HepG2 (cell line): ENCODE measurements around the gene IP6K3. TPM values are rescaled to one million over a fixed set of nuclear protein-coding genes. Genes with fewer than 3 reads are reported as not detected.

Experiments used
- ATAC-seq: fragments of 200-7000 bp; cut with Tn5 transposase; 3 replicates; pipeline ENCODE4 v1.9.1; 2020; ENCODE audit warnings: mild to moderate bottlenecking, moderate library complexity
- BruUV-seq: library from RNA; stranded (reverse); fragments of 400-500 nt; replicated peaks from 2 replicates; lab custom pipeline; 2021; lab: Mats Ljungman, UMichigan
- CTCF ChIA-PET: fragments of 300-600 bp; formaldehyde crosslinking; extraction: SDS; loops from one replicate; lab custom pipeline; 2021; ENCODE audit warnings: low total read pairs, inconsistent platforms, low intra/inter-chr PET ratio; lab: Yijun Ruan, JAX
- POLR2A ChIA-PET: fragments of 350-600 bp; sonication (Branson Sonifier 250); formaldehyde crosslinking; loops from one replicate; lab custom pipeline; 2020; ENCODE audit warnings: antibody characterized with exemption, inconsistent platforms; lab: Yijun Ruan, JAX
- DNase-seq: peaks from one replicate; pipeline ENCODE4 v3.0.0-alpha.2; 2015; ENCODE audit warnings: low spot score
- FAIRE-seq: peaks from 3 replicates; lab custom pipeline; 2011; peaks lifted over from hg19 to GRCh38; lab: Jason Lieb, UNC
- H2AFZ ChIP-seq: one replicate; pipeline ENCODE4 v1.6.1; 2011; ENCODE audit warnings: low read length, inconsistent platforms
- H3K27ac ChIP-seq: fragments of 300-600 bp; 3 replicates; pipeline ENCODE4 v1.8.0; 2011; ENCODE audit warnings: mixed run types, mild to moderate bottlenecking, mixed read lengths, low read length, inconsistent platforms; ENCODE audit not compliant: insufficient read depth; ENCODE audit errors: extremely low read length
- H3K27me3 ChIP-seq, 2 experiments: fragments of 200-600 bp in 1 of 2; 2 replicates in 1 of 2; 3 replicates in 1 of 2; pipeline versions ENCODE4 v1.6.0 to v1.8.0; 2011; ENCODE audit warnings: low read length in 2 of 2, mild to moderate bottlenecking in 2 of 2, moderate library complexity in 2 of 2, inconsistent platforms in 1 of 2; ENCODE audit not compliant: insufficient read depth in 2 of 2, control insufficient read depth in 1 of 2
- H3K36me3 ChIP-seq, 2 experiments: fragments of 200-600 bp in 1 of 2; replicated peaks in 1 of 2; 2 replicates in 1 of 2; 3 replicates in 1 of 2; pipeline versions ENCODE4 v1.5.1 to v1.8.0; 2011; ENCODE audit warnings: low read length in 2 of 2, inconsistent platforms in 1 of 2; ENCODE audit not compliant: insufficient read depth in 2 of 2, control insufficient read depth in 1 of 2
- H3K4me1 ChIP-seq: 2 replicates; pipeline ENCODE4 v1.5.1; 2012; ENCODE audit warnings: low read length, inconsistent platforms; ENCODE audit not compliant: insufficient read depth
- H3K4me2 ChIP-seq: 2 replicates; pipeline ENCODE4 v1.6.0; 2011; ENCODE audit warnings: low read depth, low read length, inconsistent platforms
- H3K4me3 ChIP-seq, 3 experiments: fragments of 200-600 bp in 1 of 3; sonication (generic), shearing (Covaris generic) in 1 of 3; replicated peaks in 1 of 3; 2 replicates each; pipeline ENCODE4 v1.5.1; 2011 to 2016; ENCODE audit warnings: low read length in 3 of 3, inconsistent platforms in 2 of 3, low read depth in 2 of 3, mild to moderate bottlenecking in 2 of 3, control low read depth in 1 of 3, mixed read lengths in 1 of 3; ENCODE audit not compliant: insufficient read depth in 1 of 3
- H3K79me2 ChIP-seq: one replicate; pipeline ENCODE4 v1.6.1; 2011; ENCODE audit warnings: low read length, inconsistent platforms; ENCODE audit not compliant: insufficient read depth
- H3K9ac ChIP-seq: 2 replicates; pipeline ENCODE4 v1.6.0; 2011; ENCODE audit warnings: mild to moderate bottlenecking, low read depth, low read length, inconsistent platforms; ENCODE audit not compliant: insufficient read depth
- H3K9me3 ChIP-seq: 2 replicates; pipeline ENCODE4 v1.5.1; 2012; ENCODE audit warnings: mild to moderate bottlenecking, low read length
- H4K20me1 ChIP-seq: 2 replicates; pipeline ENCODE4 v1.6.0; 2011; ENCODE audit warnings: inconsistent platforms, mild to moderate bottlenecking, low read length, moderate library complexity; ENCODE audit not compliant: insufficient read depth
- ATF7 ChIP-seq, 2 experiments: fragments of 450-650 bp in 1 of 2; sonication (generic) in 1 of 2; formaldehyde crosslinking in 1 of 2; IDR thresholded peaks; 2 replicates each; pipeline versions ENCODE4 v1.4.0 to v1.6.1; 2016 to 2020; ENCODE audit warnings: antibody characterized with exemption in 1 of 2, mild to moderate bottlenecking in 1 of 2, missing genetic modification reagents in 1 of 2
- ATM ChIP-seq: fragments of 450-650 bp; IDR thresholded peaks from 2 replicates; pipeline ENCODE4 v1.7.1; 2017; ENCODE audit warnings: mild to moderate bottlenecking, borderline replicate concordance
- CBX1 ChIP-seq: IDR thresholded peaks from one replicate; pipeline ENCODE4 v1.6.1; 2016; ENCODE audit warnings: antibody characterized with exemption, low read depth
- ERF ChIP-seq: IDR thresholded peaks from 2 replicates; pipeline ENCODE4 v1.6.1; 2018; ENCODE audit warnings: missing biosample characterization, missing genetic modification reagents
- FOXK1 ChIP-seq: sonication (generic); formaldehyde crosslinking; IDR thresholded peaks from 2 replicates; pipeline ENCODE4 v1.4.0; 2020; ENCODE audit warnings: low read depth, missing genetic modification reagents, borderline replicate concordance
- HMG20A ChIP-seq: IDR thresholded peaks from 2 replicates; pipeline ENCODE4 v1.6.1; 2016; ENCODE audit warnings: borderline replicate concordance
- NCOA2 ChIP-seq: sonication (generic); formaldehyde crosslinking; IDR thresholded peaks from 2 replicates; pipeline ENCODE4 v1.8.0; 2022; ENCODE audit warnings: inconsistent platforms
- RAD21 ChIP-seq: fragments of 450-650 bp; formaldehyde crosslinking; IDR thresholded peaks from 2 replicates; pipeline ENCODE4 v1.5.0; 2020; ENCODE audit warnings: mild to moderate bottlenecking
- RFX3 ChIP-seq: IDR thresholded peaks from 2 replicates; pipeline ENCODE4 v1.6.1; 2016; ENCODE audit warnings: missing biosample characterization, missing genetic modification reagents
- SUZ12 ChIP-seq: fragments of 150-350 bp; IDR thresholded peaks from 2 replicates; pipeline ENCODE4 v1.6.1; 2014; ENCODE audit warnings: low read depth, low read length
- SYNCRIP ChIP-seq: fragments of 200-400 bp; formaldehyde crosslinking; IDR thresholded peaks from 2 replicates; pipeline ENCODE4 v1.6.1; 2018; ENCODE audit warnings: mild to moderate bottlenecking, low read depth, low read length; ENCODE audit not compliant: insufficient read depth
- ZBTB40 ChIP-seq, 2 experiments: fragments of 450-650 bp in 1 of 2; sonication (generic) in 1 of 2; formaldehyde crosslinking in 1 of 2; IDR thresholded peaks; 2 replicates each; pipeline versions ENCODE4 v1.6.1 to v1.8.0; 2016 to 2022; ENCODE audit warnings: antibody characterized with exemption in 1 of 2, mild to moderate bottlenecking in 1 of 2, missing genetic modification reagents in 1 of 2
- ZNF549 ChIP-seq: sonication (generic); formaldehyde crosslinking; IDR thresholded peaks from 2 replicates; pipeline ENCODE4 v1.5.0; 2020; ENCODE audit warnings: missing genetic modification reagents
- ZNF766 ChIP-seq: sonication (generic); formaldehyde crosslinking; IDR thresholded peaks from 2 replicates; pipeline ENCODE4 v1.5.0; 2020; ENCODE audit warnings: missing genetic modification reagents, borderline replicate concordance
- ZNF776 ChIP-seq: sonication (generic); formaldehyde crosslinking; IDR thresholded peaks from 2 replicates; pipeline ENCODE4 v1.4.0; 2020; ENCODE audit warnings: mild to moderate bottlenecking, missing genetic modification reagents
- WGBS: methylation state at CpG from one replicate; pipeline ENCODE4 v1.1.6; 2017; ENCODE audit warnings: low lambda C conversion rate; 5-methylcytosine and 5-hydroxymethylcytosine counted together
- in situ Hi-C: cut with HindIII; loops from 2 replicates; pipeline ENCODE4 v1.10.0; 2017; ENCODE audit warnings: low pct_unique_long_range_greater_than_20kb; ENCODE audit not compliant: extremely low pct_ligation_motif_present
- intact Hi-C: fragments of 100-400 bp; cut with micrococcal nuclease; formaldehyde crosslinking; loops from one replicate; pipeline ENCODE4 v1.10.0; 2022; ENCODE audit not compliant: unreplicated experiment
- polyA plus RNA-seq, 8 experiments: library from polyadenylated mRNA; depleted of rRNA in 3 of 8; stranded (reverse) in 7 of 8; unstranded in 1 of 8; fragments of >200 nt; fragmentation: Illumina TruSeq in 4 of 8; extraction: Trizol in 4 of 8; gene quantifications; 2 replicates each; pipeline versions ENCODE4 v1.2.1 to v1.2.3, GENCODE V29; 2011 to 2016; ENCODE audit warnings: low read depth in 4 of 8, missing spikeins in 1 of 8, mixed read lengths in 1 of 8; ENCODE audit not compliant: insufficient read depth in 1 of 8
- total RNA-seq, 5 experiments: library from RNA; depleted of rRNA; stranded (reverse); fragments of >200 nt; fragmentation: Illumina TruSeq; extraction: Trizol; gene quantifications; 2 replicates each; pipeline ENCODE4 v1.2.3, GENCODE V29; 2016; ENCODE audit warnings: low read depth in 1 of 5

The IP6K3 gene
- total and polyA plus RNA-seq, 2 of the 13 experiments (the other 11 are each of a cell fraction or from before 2014, with no cell fraction given): 0.11 to 0.18 TPM

GRCh38 chr6:33696076-33696475, 50.6 kb downstream of the IP6K3 start:
- Histone ChIP-seq H3K4me2 (no peak overlapping the region), H3K79me2 (no peaks in the 10 kb centered on the region), H3K36me3 (peaks cover 36 to 83% of the 10 kb centered on the region in 2 experiments), H3K4me1 (no peaks in the 10 kb centered on the region), H2AFZ (no peak overlapping the region), H3K27me3 (no peaks in the 10 kb centered on the region), H3K27ac (no peak overlapping the region), H3K9ac (no peak overlapping the region), H3K4me3 (no peak overlapping the region), H4K20me1 (no peaks in the 10 kb centered on the region; the same call in 1 of the 2 replicates), H3K9me3 (no peaks in the 10 kb centered on the region)
- in situ Hi-C loops: no loop called here
- ATAC-seq (no peak), FAIRE-seq (no peak), DNase-seq (no peak)
- ChIA-PET CTCF (no interaction called here), POLR2A (no interaction called here)
- TSS peak; percentile 44 for BruUV-seq
- TF ChIP-seq ATM: no peak
- TF ChIP-seq ZNF776 (CRISPR knock-in tag): no peak
- TF ChIP-seq FOXK1 (CRISPR knock-in tag): no peak
- TF ChIP-seq ATF7 (IDR thresholded peaks at IDR 0.05): no peak
- TF ChIP-seq ATF7 (CRISPR knock-in tag; IDR thresholded peaks at IDR 0.05): no peak
- TF ChIP-seq NCOA2 (CRISPR knock-in tag): no peak
- no peak for TF ChIP-seq HMG20A (CRISPR knock-in tag)
- TF ChIP-seq RAD21 (CRISPR knock-in tag): no peak
- no peak for TF ChIP-seq ERF (CRISPR knock-in tag)
- no peak for TF ChIP-seq RFX3 (CRISPR knock-in tag)
- no peak for TF ChIP-seq SUZ12
- TF ChIP-seq CBX1: no peak
- no peak for TF ChIP-seq ZBTB40 (IDR thresholded peaks at IDR 0.05)
- no peak for TF ChIP-seq ZBTB40 (CRISPR knock-in tag; IDR thresholded peaks at IDR 0.05)
- TF ChIP-seq ZNF766 (CRISPR knock-in tag): no peak
- no peak for TF ChIP-seq SYNCRIP
- TF ChIP-seq ZNF549 (CRISPR knock-in tag): no peak
- intact Hi-C loops: no loop called here
- WGBS: 92% methylated on average over 10 of the region's 10 CpGs
